Mesendoderm (in vitro differentiated cells): ENCODE results near the gene STAC.

ENCODE experiments used
- DNase-seq: peaks from one replicate; pipeline ENCODE4 v3.0.0; 2013
- H2AK5ac ChIP-seq: 2 replicates; pipeline ENCODE4 v1.6.1; 2013; ENCODE audit warnings: low read length, inconsistent platforms
- H2BK120ac ChIP-seq: 2 replicates; pipeline ENCODE4 v1.6.1; 2013; ENCODE audit warnings: low read depth, mild to moderate bottlenecking, low read length, moderate library complexity, mixed read lengths
- H2BK15ac ChIP-seq: replicated peaks from 2 replicates; pipeline ENCODE4 v1.6.1; 2013; ENCODE audit warnings: low read depth, mild to moderate bottlenecking, moderate library complexity
- H2BK5ac ChIP-seq: 2 replicates; pipeline ENCODE4 v1.6.1; 2013; ENCODE audit warnings: low read length, inconsistent platforms
- H3K18ac ChIP-seq: 2 replicates; pipeline ENCODE4 v1.6.1; 2013; ENCODE audit warnings: mild to moderate bottlenecking, low read length, mixed read lengths
- H3K23ac ChIP-seq: one replicate; pipeline ENCODE4 v1.6.1; 2013; ENCODE audit warnings: low read length
- H3K27ac ChIP-seq: 2 replicates; pipeline ENCODE4 v1.5.1; 2013; ENCODE audit warnings: low read depth, mild to moderate bottlenecking, inconsistent platforms, low read length, moderate library complexity
- H3K27me3 ChIP-seq: 2 replicates; pipeline ENCODE4 v1.6.1; 2013; ENCODE audit warnings: low read length, control low read depth, mild to moderate bottlenecking, inconsistent platforms; ENCODE audit not compliant: insufficient read depth, poor library complexity
- H3K36me3 ChIP-seq: 2 replicates; pipeline ENCODE4 v1.6.1; 2013; ENCODE audit warnings: low read length, inconsistent platforms; ENCODE audit not compliant: control insufficient read depth, insufficient read depth
- H3K4ac ChIP-seq: one replicate; pipeline ENCODE4 v1.6.1; 2013; ENCODE audit warnings: low read depth, mild to moderate bottlenecking, low read length, moderate library complexity
- H3K4me1 ChIP-seq: 2 replicates; pipeline ENCODE4 v1.6.1; 2013; ENCODE audit warnings: low read depth, low read length, inconsistent platforms; ENCODE audit not compliant: control insufficient read depth
- H3K4me2 ChIP-seq: 2 replicates; pipeline ENCODE4 v1.6.1; 2013; ENCODE audit warnings: low read length
- H3K4me3 ChIP-seq: 2 replicates; pipeline ENCODE4 v1.5.1; 2013; ENCODE audit warnings: mild to moderate bottlenecking, low read length
- H3K56ac ChIP-seq: one replicate; pipeline ENCODE4 v1.6.1; 2013; ENCODE audit warnings: low read length
- H3K79me1 ChIP-seq: 2 replicates; pipeline ENCODE4 v1.6.1; 2013; ENCODE audit warnings: low read length, inconsistent platforms
- H3K79me2 ChIP-seq: 2 replicates; pipeline ENCODE4 v1.6.1; 2013; ENCODE audit warnings: mild to moderate bottlenecking, low read length; ENCODE audit not compliant: control insufficient read depth, insufficient read depth
- H3K9ac ChIP-seq: 2 replicates; pipeline ENCODE4 v1.6.1; 2013; ENCODE audit warnings: low read length, inconsistent platforms
- H4K5ac ChIP-seq: one replicate; pipeline ENCODE4 v1.6.1; 2013; ENCODE audit warnings: low read length
- H4K8ac ChIP-seq: one replicate; pipeline ENCODE4 v1.6.1; 2013; ENCODE audit warnings: low read depth, mild to moderate bottlenecking, control low read depth, low read length, moderate library complexity
- WGBS: extraction: QIAGEN DNeasy Blood & Tissue Kit; methylation state at CpG from one replicate; pipeline ENCODE4 v1.1.7; 2013; ENCODE audit warnings: low lambda C conversion rate, missing lambda C conversion rate; ENCODE audit not compliant: insufficient coverage; ENCODE audit errors: extremely low coverage; 5-methylcytosine and 5-hydroxymethylcytosine counted together

STAC gene

DNA sequence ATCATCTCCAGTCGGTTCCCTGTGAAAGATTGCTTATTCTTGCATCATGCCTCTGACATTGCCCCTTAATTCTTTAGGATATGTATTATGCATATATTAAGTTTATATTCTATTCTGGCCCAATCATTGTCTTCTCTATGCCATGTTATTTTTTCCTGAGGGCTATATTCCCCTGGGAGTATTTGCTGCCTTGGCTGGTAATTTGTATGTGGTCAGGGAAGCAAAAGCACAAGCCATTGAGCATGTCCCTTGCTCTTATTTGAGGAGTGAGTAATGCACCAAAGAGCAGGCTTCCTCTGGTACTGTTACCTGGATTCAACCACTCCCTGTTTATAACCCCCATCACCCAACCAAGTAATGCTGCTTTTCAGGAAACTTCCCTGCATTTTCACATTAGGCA, 36.3 kb downstream of the STAC start:
- Histone ChIP-seq H3K4ac (no peak overlapping the region), H2BK5ac (no peak overlapping the region), H3K4me1 (no peaks in the 10 kb centered on the region), H3K27ac (no peak overlapping the region), H3K4me3 (no peak overlapping the region), H3K23ac (no peak overlapping the region), H4K5ac (no peak overlapping the region), H3K79me1 (no peaks in the 10 kb centered on the region), H2AK5ac (no peak overlapping the region), H2BK15ac (no peak overlapping the region), H3K36me3 (no peaks in the 10 kb centered on the region), H3K79me2 (no peaks in the 10 kb centered on the region), H3K4me2 (no peak overlapping the region), H3K27me3 (no peaks in the 10 kb centered on the region), H3K56ac (no peak overlapping the region), H3K18ac (no peak overlapping the region), H3K9ac (no peak overlapping the region), H4K8ac (no peak overlapping the region), H2BK120ac (no peak overlapping the region)
- DNase-seq = no peak
- WGBS = no CpG with 5 or more reads among the region's 1 CpG

- H2AK5ac ChIP-seq = no peak overlapping the region
- DNase-seq = no peak
- H3K56ac ChIP-seq = no peak overlapping the region
- WGBS = no CpG with 5 or more reads among the region's 2 CpGs
- H3K79me2 ChIP-seq = no peaks in the 10 kb centered on the region
- H3K4me3 ChIP-seq = no peak overlapping the region
- no peaks in the 10 kb centered on the region for H3K36me3 ChIP-seq
- no peak overlapping the region for H2BK120ac ChIP-seq
- H3K4ac ChIP-seq = no peak overlapping the region
- H3K23ac ChIP-seq = no peak overlapping the region
- H2BK15ac ChIP-seq = no peak overlapping the region
- no peak overlapping the region for H2BK5ac ChIP-seq
- no peak overlapping the region for H3K27ac ChIP-seq
- H3K9ac ChIP-seq = no peak overlapping the region
- H4K8ac ChIP-seq = no peak overlapping the region
- no peaks in the 10 kb centered on the region for H3K79me1 ChIP-seq
- no peak overlapping the region for H3K4me2 ChIP-seq
- no peak overlapping the region for H4K5ac ChIP-seq
- no peaks in the 10 kb centered on the region for H3K4me1 ChIP-seq
- H3K18ac ChIP-seq = no peak overlapping the region
- no peaks in the 10 kb centered on the region for H3K27me3 ChIP-seq
These were observed 36.9 kb downstream of the STAC start for GRCh38 chr3:36417237-36417636.

DNA sequence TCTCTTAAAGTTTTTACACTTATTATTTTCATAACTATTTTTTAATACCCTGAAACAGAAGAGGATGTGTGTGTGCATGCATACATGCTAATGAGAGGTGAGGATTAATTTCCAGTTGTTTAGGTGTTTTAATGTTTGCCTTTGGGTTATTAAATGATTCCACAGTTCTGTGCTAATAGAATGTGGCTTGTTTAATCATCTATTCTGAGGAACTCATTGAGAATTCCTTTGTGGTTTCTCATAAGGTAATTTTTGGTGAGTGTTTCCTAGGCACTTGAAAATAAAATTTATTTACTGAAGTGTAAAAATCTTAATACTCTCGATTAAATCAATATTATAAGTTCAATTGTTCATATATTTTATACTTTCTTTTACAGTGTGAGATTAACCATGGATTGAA, 38.0 kb downstream of the STAC start:
- H3K27me3 ChIP-seq = no peaks in the 10 kb centered on the region
- no peak overlapping the region for H2AK5ac ChIP-seq
- no CpG with 5 or more reads among the region's 1 CpG for WGBS
- no peak overlapping the region for H4K5ac ChIP-seq
- H3K4me3 ChIP-seq = no peak overlapping the region
- no peak overlapping the region for H3K27ac ChIP-seq
- H2BK120ac ChIP-seq = no peak overlapping the region
- no peaks in the 10 kb centered on the region for H3K36me3 ChIP-seq
- no peak overlapping the region for H3K56ac ChIP-seq
- no peaks in the 10 kb centered on the region for H3K4me1 ChIP-seq
- H3K79me2 ChIP-seq = no peaks in the 10 kb centered on the region
- H2BK15ac ChIP-seq = no peak overlapping the region
- DNase-seq = no peak
- no peak overlapping the region for H2BK5ac ChIP-seq
- H3K18ac ChIP-seq = no peak overlapping the region
- no peak overlapping the region for H3K4ac ChIP-seq
- H3K4me2 ChIP-seq = no peak overlapping the region
- H4K8ac ChIP-seq = no peak overlapping the region
- H3K79me1 ChIP-seq = no peaks in the 10 kb centered on the region
- no peak overlapping the region for H3K9ac ChIP-seq
- H3K23ac ChIP-seq = no peak overlapping the region

GRCh38 chr3:36428445-36428844, 48.1 kb downstream of the STAC start:
- Histone ChIP-seq H4K8ac (no peak overlapping the region), H2BK120ac (no peak overlapping the region), H3K4me1 (no peaks in the 10 kb centered on the region), H3K4me3 (no peak overlapping the region), H3K79me1 (no peaks in the 10 kb centered on the region), H3K79me2 (no peaks in the 10 kb centered on the region), H2BK5ac (no peak overlapping the region), H4K5ac (no peak overlapping the region), H2BK15ac (no peak overlapping the region), H3K18ac (no peak overlapping the region), H3K4ac (no peak overlapping the region), H2AK5ac (no peak overlapping the region), H3K27ac (no peak overlapping the region), H3K4me2 (no peak overlapping the region), H3K36me3 (no peaks in the 10 kb centered on the region), H3K56ac (no peak overlapping the region), H3K9ac (no peak overlapping the region), H3K27me3 (no peaks in the 10 kb centered on the region), H3K23ac (no peak overlapping the region)
- no peak for DNase-seq
- no CpG with 5 or more reads among the region's 4 CpGs for WGBS

GRCh38 chr3:36429986-36430485, 49.7 kb downstream of the STAC start:
- H3K9ac ChIP-seq = no peak overlapping the region
- no peak overlapping the region for H3K23ac ChIP-seq
- no peak for DNase-seq
- no peaks in the 10 kb centered on the region for H3K79me1 ChIP-seq
- no peak overlapping the region for H3K4me3 ChIP-seq
- H3K27me3 ChIP-seq = no peaks in the 10 kb centered on the region
- H3K4me2 ChIP-seq = no peak overlapping the region
- no CpG with 5 or more reads among the region's 3 CpGs for WGBS
- no peak overlapping the region for H3K56ac ChIP-seq
- H2BK15ac ChIP-seq = no peak overlapping the region
- no peaks in the 10 kb centered on the region for H3K36me3 ChIP-seq
- no peaks in the 10 kb centered on the region for H3K4me1 ChIP-seq
- no peak overlapping the region for H2BK5ac ChIP-seq
- no peak overlapping the region for H4K8ac ChIP-seq
- H3K79me2 ChIP-seq = no peaks in the 10 kb centered on the region
- no peak overlapping the region for H3K27ac ChIP-seq
- H3K4ac ChIP-seq = no peak overlapping the region
- H3K18ac ChIP-seq = no peak overlapping the region
- no peak overlapping the region for H2BK120ac ChIP-seq
- H2AK5ac ChIP-seq = no peak overlapping the region
- no peak overlapping the region for H4K5ac ChIP-seq

DNA sequence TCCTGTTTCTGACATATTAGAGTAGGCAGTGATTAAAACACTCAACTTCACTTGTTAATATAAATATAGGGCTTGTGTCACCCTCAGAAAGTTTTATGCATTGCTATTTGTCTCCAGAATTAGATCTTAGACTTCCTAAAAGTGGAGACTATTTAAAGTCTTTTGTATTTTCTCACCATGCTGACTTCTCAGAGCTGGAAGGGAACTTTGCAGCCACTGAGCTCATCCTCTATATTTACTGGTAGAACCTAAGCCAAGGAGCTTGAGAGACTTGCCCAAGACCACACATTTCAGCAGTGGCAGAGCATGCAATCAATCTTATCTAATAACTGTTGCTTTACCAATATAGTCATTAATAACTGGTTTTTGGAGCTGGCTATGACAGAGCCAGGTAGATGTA, 53.2 kb downstream of the STAC start:
- Histone ChIP-seq H3K27ac (no peak overlapping the region), H3K4me2 (no peak overlapping the region), H3K79me1 (no peaks in the 10 kb centered on the region), H3K9ac (no peak overlapping the region), H3K4me3 (no peak overlapping the region), H3K56ac (no peak overlapping the region), H3K18ac (no peak overlapping the region), H3K36me3 (no peaks in the 10 kb centered on the region), H3K27me3 (no peaks in the 10 kb centered on the region), H4K8ac (no peak overlapping the region), H3K23ac (no peak overlapping the region), H3K4me1 (no peaks in the 10 kb centered on the region), H4K5ac (no peak overlapping the region), H2BK120ac (no peak overlapping the region), H3K79me2 (no peaks in the 10 kb centered on the region), H2AK5ac (no peak overlapping the region), H3K4ac (no peak overlapping the region), H2BK15ac (no peak overlapping the region), H2BK5ac (no peak overlapping the region)
- no peak for DNase-seq
